Endodermal cell (in vitro differentiated cells): ENCODE measurements around the gene ADGRL3. TPM values are rescaled to one million over a fixed set of nuclear protein-coding genes. Genes with fewer than 3 reads are reported as not detected.

Experiments
- DNase-seq: peaks from one replicate; pipeline ENCODE4 v3.0.0-alpha.2; 2017
- H3K27ac ChIP-seq: 2 replicates; pipeline ENCODE4 v1.5.1; 2013; ENCODE audit warnings: mild to moderate bottlenecking, low read depth, low read length, moderate library complexity
- H3K27me3 ChIP-seq: 2 replicates; pipeline ENCODE4 v1.6.1; 2013; ENCODE audit warnings: mild to moderate bottlenecking, low read length, moderate library complexity; ENCODE audit not compliant: insufficient read depth, control insufficient read depth, poor library complexity, severe bottlenecking
- H3K36me3 ChIP-seq: 2 replicates; pipeline ENCODE4 v1.7.0; 2013; ENCODE audit warnings: mild to moderate bottlenecking, low read length, moderate library complexity; ENCODE audit not compliant: control insufficient read depth, insufficient read depth
- H3K4me1 ChIP-seq: one replicate; pipeline ENCODE4 v1.7.0; 2013; ENCODE audit warnings: low read length; ENCODE audit not compliant: control insufficient read depth, insufficient read depth
- H3K4me3 ChIP-seq: 2 replicates; pipeline ENCODE4 v1.5.1; 2013; ENCODE audit warnings: mild to moderate bottlenecking, low read length, moderate library complexity
- H3K9ac ChIP-seq: 2 replicates; pipeline ENCODE4 v1.6.1; 2013; ENCODE audit warnings: mild to moderate bottlenecking, low read length, moderate library complexity; ENCODE audit not compliant: poor library complexity, severe bottlenecking; ENCODE audit errors: extremely low read depth
- H3K9me3 ChIP-seq: 2 replicates; pipeline ENCODE4 v1.6.1; 2013; ENCODE audit warnings: mild to moderate bottlenecking, low read length, moderate library complexity; ENCODE audit not compliant: control insufficient read depth
- H3K27ac Mint-ChIP-seq: 2 replicates; pipeline ENCODE4 v1.8.0; 2020; ENCODE audit warnings: mixed read lengths
- H3K27me3 Mint-ChIP-seq: 2 replicates; pipeline ENCODE4 v1.8.0; 2021; ENCODE audit warnings: mild to moderate bottlenecking, mixed read lengths; ENCODE audit not compliant: insufficient read depth
- H3K36me3 Mint-ChIP-seq: 2 replicates; pipeline ENCODE4 v1.8.0; 2020; ENCODE audit warnings: low read depth, mixed read lengths
- H3K4me1 Mint-ChIP-seq: 2 replicates; pipeline ENCODE4 v1.8.0; 2020; ENCODE audit warnings: mixed read lengths
- H3K4me3 Mint-ChIP-seq: 2 replicates; pipeline ENCODE4 v1.8.0; 2020; ENCODE audit warnings: mild to moderate bottlenecking, moderate library complexity, mixed read lengths
- H3K9me3 Mint-ChIP-seq: 2 replicates; pipeline ENCODE4 v1.8.0; 2020; ENCODE audit warnings: mild to moderate bottlenecking, mixed read lengths
- WGBS, 2 experiments: methylation state at CpG; one replicate each; pipeline versions ENCODE4 v1.1.5 to v1.1.7; 2013; ENCODE audit warnings: missing lambda C conversion rate in 2 of 2, mixed read lengths in 1 of 2; ENCODE audit not compliant: insufficient coverage in 1 of 2, insufficient read length in 1 of 2; 5-methylcytosine and 5-hydroxymethylcytosine counted together
- total RNA-seq, 2 donors: library from RNA; stranded (reverse); fragmentation: NEBNext Ultra II Directional in 1 of 2; extraction: Animal tissue kit (Norgen Biotek cat#: 25700) in 1 of 2; gene quantifications; 2 replicates in 1 of 2; 3 replicates in 1 of 2; pipeline ENCODE4 v1.2.1, GENCODE V29; 2021
- TF ChIP-seq, protein P1 (sequence below): fragments of 200-600 bp; sonication (generic); conservative IDR thresholded peaks from 2 replicates; pipeline ENCODE4 v1.5.0; 2021; ENCODE audit warnings: antibody characterized with exemption, mild to moderate bottlenecking

ADGRL3 gene
- total RNA-seq, 2 donors from 2014 or later: 9.9 to 10.3 TPM

DNA sequence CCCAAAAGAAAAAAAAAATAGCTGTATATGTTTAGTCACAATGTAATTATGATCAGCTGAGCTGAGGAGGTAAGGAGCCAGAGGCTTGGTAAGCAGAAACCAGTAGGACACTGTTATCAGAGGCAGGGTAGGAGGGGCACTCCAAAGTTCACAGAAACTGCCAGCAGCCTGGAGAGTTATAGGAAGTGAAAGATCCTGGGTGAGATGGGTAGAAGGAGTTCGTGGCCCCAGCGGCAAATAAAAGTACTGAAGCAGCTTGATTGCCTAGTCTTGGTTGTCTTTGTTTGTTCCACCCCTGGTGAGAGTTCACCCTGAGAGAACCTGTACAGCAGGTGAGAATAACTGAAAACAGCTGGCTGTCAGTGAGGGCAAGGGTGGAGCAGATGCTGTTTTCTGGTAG is 340.8 kb downstream of the ADGRL3 start:
- no peaks in the 10 kb centered on the region for H3K36me3 Mint-ChIP-seq
- H3K4me1 ChIP-seq: no peaks in the 10 kb centered on the region
- peaks cover 30% of the 10 kb centered on the region for H3K4me1 Mint-ChIP-seq
- no peak overlapping the region for H3K4me3 Mint-ChIP-seq
- H3K9me3 Mint-ChIP-seq: peaks cover 1% of the 10 kb centered on the region
- no peaks in the 10 kb centered on the region for H3K27me3 ChIP-seq
- DNase-seq: peak; percentile 68
- H3K27me3 Mint-ChIP-seq: peaks cover 7% of the 10 kb centered on the region
- H3K36me3 ChIP-seq: no peaks in the 10 kb centered on the region
- no peak overlapping the region for H3K4me3 ChIP-seq
- no peaks in the 10 kb centered on the region for H3K9me3 ChIP-seq
- 60 to 64% methylated on average over 1 to 2 of the region's 2 CpGs for WGBS, 2 experiments
- H3K9ac ChIP-seq: no peak overlapping the region
- H3K27ac ChIP-seq: no peak overlapping the region
- peak overlapping the region; percentile 84 for H3K27ac Mint-ChIP-seq
- TF ChIP-seq, protein P1, sequence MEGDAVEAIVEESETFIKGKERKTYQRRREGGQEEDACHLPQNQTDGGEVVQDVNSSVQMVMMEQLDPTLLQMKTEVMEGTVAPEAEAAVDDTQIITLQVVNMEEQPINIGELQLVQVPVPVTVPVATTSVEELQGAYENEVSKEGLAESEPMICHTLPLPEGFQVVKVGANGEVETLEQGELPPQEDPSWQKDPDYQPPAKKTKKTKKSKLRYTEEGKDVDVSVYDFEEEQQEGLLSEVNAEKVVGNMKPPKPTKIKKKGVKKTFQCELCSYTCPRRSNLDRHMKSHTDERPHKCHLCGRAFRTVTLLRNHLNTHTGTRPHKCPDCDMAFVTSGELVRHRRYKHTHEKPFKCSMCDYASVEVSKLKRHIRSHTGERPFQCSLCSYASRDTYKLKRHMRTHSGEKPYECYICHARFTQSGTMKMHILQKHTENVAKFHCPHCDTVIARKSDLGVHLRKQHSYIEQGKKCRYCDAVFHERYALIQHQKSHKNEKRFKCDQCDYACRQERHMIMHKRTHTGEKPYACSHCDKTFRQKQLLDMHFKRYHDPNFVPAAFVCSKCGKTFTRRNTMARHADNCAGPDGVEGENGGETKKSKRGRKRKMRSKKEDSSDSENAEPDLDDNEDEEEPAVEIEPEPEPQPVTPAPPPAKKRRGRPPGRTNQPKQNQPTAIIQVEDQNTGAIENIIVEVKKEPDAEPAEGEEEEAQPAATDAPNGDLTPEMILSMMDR: no peak

DNA sequence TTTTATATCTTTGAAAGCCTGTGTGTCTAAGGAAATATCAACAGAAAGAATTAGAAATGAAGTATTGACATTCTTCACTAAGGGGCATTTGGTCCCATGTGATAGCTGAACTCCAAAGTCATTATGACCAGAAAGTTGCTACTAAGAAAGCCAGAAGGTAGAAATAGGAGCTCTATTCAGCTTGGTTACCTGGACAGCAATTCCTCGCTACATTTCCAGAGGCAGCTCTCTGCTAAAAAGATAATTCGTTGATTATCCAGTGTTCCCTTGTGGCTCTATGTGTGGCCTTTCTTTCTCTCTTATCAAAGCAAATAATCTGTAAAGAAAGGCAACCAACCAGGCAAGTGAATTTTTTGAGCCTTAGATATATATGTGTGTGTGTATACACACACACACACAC is 341.3 kb downstream of the ADGRL3 start:
- H3K9ac ChIP-seq: no peak overlapping the region
- Mint-ChIP-seq H3K27ac (no peak overlapping the region), H3K9me3 (peaks cover 1% of the 10 kb centered on the region), H3K36me3 (no peaks in the 10 kb centered on the region), H3K4me3 (no peak overlapping the region), H3K27me3 (peaks cover 7% of the 10 kb centered on the region), H3K4me1 (peaks cover 30% of the 10 kb centered on the region)
- no peak overlapping the region for H3K27ac ChIP-seq
- no peak for DNase-seq
- TF ChIP-seq, protein P1: peak; percentile 60
- H3K4me3 ChIP-seq: no peak overlapping the region
- no peaks in the 10 kb centered on the region for H3K27me3 ChIP-seq
- H3K4me1 ChIP-seq: no peaks in the 10 kb centered on the region
- no peaks in the 10 kb centered on the region for H3K9me3 ChIP-seq
- WGBS, 2 experiments: 72 to 92% methylated on average over 2 of the region's 2 CpGs
- no peaks in the 10 kb centered on the region for H3K36me3 ChIP-seq

DNA sequence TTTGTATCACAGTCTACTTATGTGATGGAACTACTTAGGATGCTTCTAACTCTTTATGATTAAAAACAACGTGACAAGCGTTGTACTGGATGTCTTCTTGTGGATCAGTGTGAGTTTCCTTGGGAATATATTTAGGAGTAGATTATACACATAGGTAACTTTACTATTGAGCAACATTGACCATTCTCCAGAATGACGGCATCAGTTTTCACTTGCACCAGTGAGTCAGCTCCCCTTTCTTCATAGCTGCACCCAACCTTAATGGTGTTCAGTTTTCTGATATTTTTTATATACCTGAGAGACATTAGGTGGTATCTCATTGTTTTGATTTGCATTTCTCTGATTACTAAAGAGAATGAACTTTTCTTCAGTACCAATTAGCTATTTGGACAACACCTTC is 343.9 kb downstream of the ADGRL3 start:
- Mint-ChIP-seq H3K9me3 (peaks cover 3% of the 10 kb centered on the region), H3K4me1 (peaks cover 27% of the 10 kb centered on the region), H3K27ac (no peak overlapping the region), H3K27me3 (peaks cover 7% of the 10 kb centered on the region), H3K36me3 (no peaks in the 10 kb centered on the region), H3K4me3 (no peak overlapping the region)
- no peak overlapping the region for H3K4me3 ChIP-seq
- WGBS, 2 experiments: 98% methylated on average over 3 of the region's 3 CpGs; no CpG with 5 or more reads in 1 of the 2 experiments
- no peaks in the 10 kb centered on the region for H3K36me3 ChIP-seq
- no peak overlapping the region for H3K9ac ChIP-seq
- no peaks in the 10 kb centered on the region for H3K4me1 ChIP-seq
- H3K9me3 ChIP-seq: no peaks in the 10 kb centered on the region
- DNase-seq: no peak
- H3K27me3 ChIP-seq: no peaks in the 10 kb centered on the region
- TF ChIP-seq, protein P1: no peak
- H3K27ac ChIP-seq: no peak overlapping the region
